ENCODE data around the gene FCER2.

DNA sequence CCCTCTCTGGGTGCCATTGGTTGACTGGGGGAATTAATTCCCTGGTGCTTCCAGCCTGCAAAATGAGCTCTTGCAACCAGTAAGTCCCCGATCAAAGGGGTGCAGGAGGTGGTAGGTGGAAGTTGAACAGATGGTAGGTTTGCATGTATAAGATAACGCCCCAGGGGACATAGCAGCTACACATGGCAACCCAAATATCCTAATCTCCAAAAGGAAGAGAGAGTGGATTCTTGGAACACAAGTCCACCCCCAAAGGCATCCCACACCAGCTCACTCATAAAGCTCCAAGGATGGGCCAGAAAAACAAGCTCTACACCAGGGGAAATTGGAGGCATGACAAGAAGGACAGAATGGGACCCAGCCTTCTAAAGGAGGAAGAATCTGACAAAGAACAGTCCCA, 40.6 kb upstream of the FCER2 start:
- TF ChIP-seq POLR2A (IDR thresholded peaks at IDR 0.05) (no peak), CTCF (IDR thresholded peaks at IDR 0.05) (no peak)
